Neural progenitor cell (in vitro differentiated cells): Measurements from ENCODE around the gene CDC42EP3.

Source experiments
- EZH2 ChIP-seq: fragments of 200-600 bp; sonication (generic); IDR thresholded peaks from 2 replicates; pipeline ENCODE4 v1.6.1; 2017; ENCODE audit warnings: antibody characterized with exemption, mild to moderate bottlenecking, moderate library complexity
- EZH2phosphoT487 ChIP-seq: fragments of 200-600 bp; sonication (generic); IDR thresholded peaks from 2 replicates; pipeline ENCODE4 v1.6.1; 2017; ENCODE audit warnings: antibody characterized with exemption
- TF ChIP-seq, protein P1 (sequence below): fragments of 200-600 bp; sonication (generic); IDR thresholded peaks from 2 replicates; pipeline ENCODE4 v1.5.1; 2017; ENCODE audit warnings: antibody characterized with exemption, mild to moderate bottlenecking

DNA sequence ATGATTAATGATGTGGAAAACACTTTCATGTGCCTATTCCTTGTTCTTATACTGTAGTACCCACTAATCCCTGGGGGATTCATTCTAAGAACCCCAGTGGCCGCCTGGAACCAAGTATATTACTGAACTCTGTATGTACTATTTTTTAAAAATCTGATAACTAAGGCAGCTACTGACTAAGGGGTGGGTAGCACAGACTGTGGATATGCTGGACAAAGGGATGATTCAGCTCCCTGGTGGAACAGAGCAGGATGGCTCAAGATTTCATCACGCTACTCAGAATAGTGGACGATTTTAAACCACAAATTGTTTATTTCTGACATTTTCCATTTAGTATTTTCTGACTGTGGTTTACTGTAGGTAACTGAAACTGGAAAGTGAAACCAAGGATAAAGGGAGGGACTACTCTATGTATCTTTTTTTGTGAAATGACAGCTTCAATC, 41.8 kb upstream of the CDC42EP3 start:
- TF ChIP-seq, protein P1, sequence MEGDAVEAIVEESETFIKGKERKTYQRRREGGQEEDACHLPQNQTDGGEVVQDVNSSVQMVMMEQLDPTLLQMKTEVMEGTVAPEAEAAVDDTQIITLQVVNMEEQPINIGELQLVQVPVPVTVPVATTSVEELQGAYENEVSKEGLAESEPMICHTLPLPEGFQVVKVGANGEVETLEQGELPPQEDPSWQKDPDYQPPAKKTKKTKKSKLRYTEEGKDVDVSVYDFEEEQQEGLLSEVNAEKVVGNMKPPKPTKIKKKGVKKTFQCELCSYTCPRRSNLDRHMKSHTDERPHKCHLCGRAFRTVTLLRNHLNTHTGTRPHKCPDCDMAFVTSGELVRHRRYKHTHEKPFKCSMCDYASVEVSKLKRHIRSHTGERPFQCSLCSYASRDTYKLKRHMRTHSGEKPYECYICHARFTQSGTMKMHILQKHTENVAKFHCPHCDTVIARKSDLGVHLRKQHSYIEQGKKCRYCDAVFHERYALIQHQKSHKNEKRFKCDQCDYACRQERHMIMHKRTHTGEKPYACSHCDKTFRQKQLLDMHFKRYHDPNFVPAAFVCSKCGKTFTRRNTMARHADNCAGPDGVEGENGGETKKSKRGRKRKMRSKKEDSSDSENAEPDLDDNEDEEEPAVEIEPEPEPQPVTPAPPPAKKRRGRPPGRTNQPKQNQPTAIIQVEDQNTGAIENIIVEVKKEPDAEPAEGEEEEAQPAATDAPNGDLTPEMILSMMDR = no peak
- TF ChIP-seq EZH2 (no peak), EZH2phosphoT487 (no peak)
